GM12878 (cell line): ENCODE data around the gene WSCD2. TPM values are rescaled to one million over a fixed set of nuclear protein-coding genes. Genes with fewer than 3 reads are reported as not detected.

Source experiments
- CEBPB ChIP-seq, 2 experiments: fragments of 150-350 bp in 1 of 2; IDR thresholded peaks; 2 replicates each; pipeline ENCODE4 v1.6.1; 2012 to 2014; ENCODE audit warnings: low read depth in 2 of 2, low read length in 2 of 2, borderline replicate concordance in 1 of 2, inconsistent platforms in 1 of 2
- CREB1 ChIP-seq: IDR thresholded peaks from 2 replicates; pipeline ENCODE4 v1.6.1; 2012; ENCODE audit warnings: low read depth, mild to moderate bottlenecking, inconsistent platforms
- E4F1 ChIP-seq: fragments of 450-650 bp; IDR thresholded peaks from 2 replicates; pipeline ENCODE4 v1.6.1; 2018; ENCODE audit warnings: borderline replicate concordance, mild to moderate bottlenecking; ENCODE audit not compliant: partially characterized antibody
- EED ChIP-seq: sonication (generic); IDR thresholded peaks from 2 replicates; pipeline ENCODE4 v1.6.1; 2016; ENCODE audit warnings: antibody characterized with exemption, low read depth
- EP300 ChIP-seq, 2 experiments: fragments of 150-350 bp in 1 of 2; IDR thresholded peaks; 2 replicates each; pipeline ENCODE4 v1.6.1; 2011 to 2012; ENCODE audit warnings: low read depth in 2 of 2, low read length in 2 of 2, borderline replicate concordance in 1 of 2, improper control_type of control experiment in 1 of 2, inconsistent platforms in 1 of 2; ENCODE audit not compliant: control insufficient read depth in 1 of 2
- ETV6 ChIP-seq, 2 experiments: fragments of 450-650 bp in 1 of 2; IDR thresholded peaks in 1 of 2; conservative IDR thresholded peaks in 1 of 2; 2 replicates each; pipeline ENCODE4 v1.6.1; 2014; ENCODE audit warnings: antibody characterized with exemption in 1 of 2, borderline replicate concordance in 1 of 2, low read depth in 1 of 2, mild to moderate bottlenecking in 1 of 2, moderate library complexity in 1 of 2
- GABPA ChIP-seq: IDR thresholded peaks from 2 replicates; pipeline ENCODE4 v1.6.1; 2014; ENCODE audit warnings: antibody characterized with exemption, low read depth, mild to moderate bottlenecking, inconsistent platforms
- GATAD2B ChIP-seq: fragments of 450-650 bp; conservative IDR thresholded peaks from 2 replicates; pipeline ENCODE4 v1.6.1; 2017; ENCODE audit warnings: low read depth, mild to moderate bottlenecking, moderate library complexity
- JUND ChIP-seq: IDR thresholded peaks from 2 replicates; pipeline ENCODE4 v1.6.1; 2012; ENCODE audit warnings: low read depth, mild to moderate bottlenecking, low read length, improper control_type of control experiment, moderate library complexity
- MEF2B ChIP-seq: fragments of 450-650 bp; IDR thresholded peaks from 2 replicates; pipeline ENCODE4 v1.6.1; 2018; ENCODE audit warnings: mild to moderate bottlenecking, moderate library complexity; ENCODE audit not compliant: partially characterized antibody, poor library complexity, severe bottlenecking
- MTA3 ChIP-seq: IDR thresholded peaks from 2 replicates; pipeline ENCODE4 v1.6.1; 2012; ENCODE audit warnings: low read length, inconsistent platforms, borderline replicate concordance
- NFYA ChIP-seq: IDR thresholded peaks from 2 replicates; pipeline ENCODE4 v1.6.1; 2011; ENCODE audit warnings: low read depth, mild to moderate bottlenecking, low read length, improper control_type of control experiment, borderline replicate concordance
- PAX5 ChIP-seq: IDR thresholded peaks from 2 replicates; pipeline ENCODE4 v1.6.1; 2011; ENCODE audit warnings: low read depth, low read length, borderline replicate concordance
- PAX8 ChIP-seq: fragments of 450-650 bp; IDR thresholded peaks from 2 replicates; pipeline ENCODE4 v1.6.1; 2017; ENCODE audit warnings: mild to moderate bottlenecking, moderate library complexity
- RCOR1 ChIP-seq: conservative IDR thresholded peaks from 2 replicates; pipeline ENCODE4 v1.6.1; 2012; ENCODE audit warnings: low read depth, low read length, improper control_type of control experiment
- SIN3A ChIP-seq: IDR thresholded peaks from 2 replicates; pipeline ENCODE4 v1.6.1; 2012; ENCODE audit warnings: low read depth, low read length, improper control_type of control experiment
- SMAD1 ChIP-seq: fragments of 450-650 bp; IDR thresholded peaks from 2 replicates; pipeline ENCODE4 v1.6.1; 2018; ENCODE audit warnings: mild to moderate bottlenecking, low read depth; ENCODE audit not compliant: partially characterized antibody
- SMC3 ChIP-seq: IDR thresholded peaks from 2 replicates; pipeline ENCODE4 v1.6.1; 2011; ENCODE audit warnings: low read length, improper control_type of control experiment, borderline replicate concordance
- SPI1 ChIP-seq: IDR thresholded peaks from 2 replicates; pipeline ENCODE4 v1.6.1; 2011; ENCODE audit warnings: low read depth, mild to moderate bottlenecking, low read length, moderate library complexity, borderline replicate concordance; ENCODE audit not compliant: insufficient read depth
- SRF ChIP-seq, 2 experiments: IDR thresholded peaks; 2 replicates each; pipeline ENCODE4 v1.6.1; 2011; ENCODE audit warnings: low read depth in 2 of 2, low read length in 2 of 2, mild to moderate bottlenecking in 1 of 2, moderate library complexity in 1 of 2
- TBL1XR1 ChIP-seq: IDR thresholded peaks from 2 replicates; pipeline ENCODE4 v1.6.1; 2012; ENCODE audit warnings: low read depth, low read length, improper control_type of control experiment
- ZNF274 ChIP-seq: IDR thresholded peaks from one replicate; pipeline ENCODE4 v1.8.0; 2011; ENCODE audit not compliant: insufficient read length, insufficient read depth
- ZNF622 ChIP-seq: fragments of 450-650 bp; IDR thresholded peaks from 2 replicates; pipeline ENCODE4 v1.6.1; 2017; ENCODE audit warnings: mild to moderate bottlenecking, inconsistent platforms
- polyA plus RNA-seq, 11 experiments: library from polyadenylated mRNA; depleted of rRNA in 4 of 11; unstranded in 6 of 11; stranded (reverse) in 5 of 11; fragments of >200 nt; fragmentation: Nextera tagmentation in 4 of 11; fragmentation: Illumina TruSeq in 1 of 11; extraction: Ambion mirVana in 4 of 11; extraction: Trizol in 1 of 11; gene quantifications; 1 replicate in 1 of 11; 2 replicates in 10 of 11; pipeline versions ENCODE4 v1.2.1 to v1.2.3, GENCODE V29; 2011 to 2016; ENCODE audit warnings: inconsistent platforms in 2 of 11, missing spikeins in 2 of 11, low read depth in 1 of 11
- total RNA-seq, 4 experiments: library from RNA; depleted of rRNA in 3 of 4; stranded (reverse); fragments of >200 nt in 3 of 4; fragmentation: Illumina TruSeq in 1 of 4; extraction: Trizol in 1 of 4; gene quantifications; 2 replicates each; pipeline versions ENCODE4 v1.2.1 to v1.2.3, GENCODE V29; 2013 to 2021
- TF ChIP-seq, protein P1 (sequence below): IDR thresholded peaks from 2 replicates; pipeline ENCODE4 v1.6.1; 2012; ENCODE audit warnings: mild to moderate bottlenecking, low read depth, low read length

WSCD2 gene
- total and polyA plus RNA-seq, 10 of the 15 experiments (the other 5 are each of a cell fraction or from before 2014, with no cell fraction given): 0.41 TPM; not detected in 9

- TF ChIP-seq E4F1: no peak
- TF ChIP-seq TBL1XR1: no peak
- TF ChIP-seq GABPA: no peak
- TF ChIP-seq NFYA: no peak
- no peak for TF ChIP-seq JUND
- TF ChIP-seq GATAD2B: no peak
- TF ChIP-seq, protein P1, sequence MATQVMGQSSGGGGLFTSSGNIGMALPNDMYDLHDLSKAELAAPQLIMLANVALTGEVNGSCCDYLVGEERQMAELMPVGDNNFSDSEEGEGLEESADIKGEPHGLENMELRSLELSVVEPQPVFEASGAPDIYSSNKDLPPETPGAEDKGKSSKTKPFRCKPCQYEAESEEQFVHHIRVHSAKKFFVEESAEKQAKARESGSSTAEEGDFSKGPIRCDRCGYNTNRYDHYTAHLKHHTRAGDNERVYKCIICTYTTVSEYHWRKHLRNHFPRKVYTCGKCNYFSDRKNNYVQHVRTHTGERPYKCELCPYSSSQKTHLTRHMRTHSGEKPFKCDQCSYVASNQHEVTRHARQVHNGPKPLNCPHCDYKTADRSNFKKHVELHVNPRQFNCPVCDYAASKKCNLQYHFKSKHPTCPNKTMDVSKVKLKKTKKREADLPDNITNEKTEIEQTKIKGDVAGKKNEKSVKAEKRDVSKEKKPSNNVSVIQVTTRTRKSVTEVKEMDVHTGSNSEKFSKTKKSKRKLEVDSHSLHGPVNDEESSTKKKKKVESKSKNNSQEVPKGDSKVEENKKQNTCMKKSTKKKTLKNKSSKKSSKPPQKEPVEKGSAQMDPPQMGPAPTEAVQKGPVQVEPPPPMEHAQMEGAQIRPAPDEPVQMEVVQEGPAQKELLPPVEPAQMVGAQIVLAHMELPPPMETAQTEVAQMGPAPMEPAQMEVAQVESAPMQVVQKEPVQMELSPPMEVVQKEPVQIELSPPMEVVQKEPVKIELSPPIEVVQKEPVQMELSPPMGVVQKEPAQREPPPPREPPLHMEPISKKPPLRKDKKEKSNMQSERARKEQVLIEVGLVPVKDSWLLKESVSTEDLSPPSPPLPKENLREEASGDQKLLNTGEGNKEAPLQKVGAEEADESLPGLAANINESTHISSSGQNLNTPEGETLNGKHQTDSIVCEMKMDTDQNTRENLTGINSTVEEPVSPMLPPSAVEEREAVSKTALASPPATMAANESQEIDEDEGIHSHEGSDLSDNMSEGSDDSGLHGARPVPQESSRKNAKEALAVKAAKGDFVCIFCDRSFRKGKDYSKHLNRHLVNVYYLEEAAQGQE: no peak
- TF ChIP-seq SRF (IDR thresholded peaks at IDR 0.05; ENCODE audit: low read depth in 2 of 2, low read length in 2 of 2): no peak
- no peak for TF ChIP-seq SMAD1
- TF ChIP-seq MTA3: peak; percentile 21; the same call in 1 of the 2 replicates
- TF ChIP-seq SIN3A: no peak
- TF ChIP-seq SPI1: peak; percentile 71
- TF ChIP-seq PAX8: no peak
- no peak for TF ChIP-seq EP300 (IDR thresholded peaks at IDR 0.05; ENCODE audit: borderline replicate concordance in 1 of 2, control insufficient read depth in 1 of 2, low read depth in 2 of 2, low read length in 2 of 2)
- TF ChIP-seq MEF2B: peak; percentile 36
- peak; percentile 61 for TF ChIP-seq EED
- TF ChIP-seq ZNF622: no peak
- TF ChIP-seq SMC3: no peak
- TF ChIP-seq CREB1: no peak
- TF ChIP-seq RCOR1: no peak
- TF ChIP-seq CEBPB (IDR thresholded peaks at IDR 0.05; ENCODE audit: borderline replicate concordance in 1 of 2, low read depth in 2 of 2, low read length in 2 of 2): no peak
- TF ChIP-seq ZNF274: no peak
- TF ChIP-seq PAX5: no peak; the same call in 1 of the 2 replicates
- 0 out of 4 replicates have a peak, but pooled peaks of 1 of the 2 experiments have one; percentile 39 for TF ChIP-seq ETV6 (conservative IDR thresholded peaks at IDR 0.05 in 1 of 2, IDR thresholded peaks at IDR 0.05 in 1 of 2; ENCODE audit: borderline replicate concordance in 1 of 2, low read depth in 1 of 2)
Measured at GRCh38 chr12:108297895-108298760, 169.0 kb downstream of the WSCD2 start (continued).
